ENCODE measurements around the gene WWC2.

GRCh38 chr4:183253451-183253850, 154.4 kb downstream of the WWC2 start:
- TF ChIP-seq SUZ12 (IDR thresholded peaks at IDR 0.05; ENCODE audit: extremely low read depth, insufficient read depth, insufficient read length) (no peak), ZNF274 (IDR thresholded peaks at IDR 0.05; ENCODE audit: low read depth, low read length) (no peak), YY1 (IDR thresholded peaks at IDR 0.05; ENCODE audit: insufficient read depth, insufficient read length) (no peak)
